Stimulated activated CD8-positive, alpha-beta memory T cell treated with anti-CD3 and anti-CD28 coated beads, Interleukin-2, amount 100 ng/mL, for 1 hour (primary cell): ENCODE results near the gene NUP214.
"Not testable (repeated sequence)": the region's sequence is repeated elsewhere in the genome, so short reads cannot be mapped to it uniquely, and the experiment has no call there.

Experiments used
- DNase-seq, 2 donors: peaks; one replicate each; pipeline ENCODE4 v3.0.0-alpha.2; 2020; ENCODE audit warnings: low read depth in 2 of 2

Gene NUP214

DNA sequence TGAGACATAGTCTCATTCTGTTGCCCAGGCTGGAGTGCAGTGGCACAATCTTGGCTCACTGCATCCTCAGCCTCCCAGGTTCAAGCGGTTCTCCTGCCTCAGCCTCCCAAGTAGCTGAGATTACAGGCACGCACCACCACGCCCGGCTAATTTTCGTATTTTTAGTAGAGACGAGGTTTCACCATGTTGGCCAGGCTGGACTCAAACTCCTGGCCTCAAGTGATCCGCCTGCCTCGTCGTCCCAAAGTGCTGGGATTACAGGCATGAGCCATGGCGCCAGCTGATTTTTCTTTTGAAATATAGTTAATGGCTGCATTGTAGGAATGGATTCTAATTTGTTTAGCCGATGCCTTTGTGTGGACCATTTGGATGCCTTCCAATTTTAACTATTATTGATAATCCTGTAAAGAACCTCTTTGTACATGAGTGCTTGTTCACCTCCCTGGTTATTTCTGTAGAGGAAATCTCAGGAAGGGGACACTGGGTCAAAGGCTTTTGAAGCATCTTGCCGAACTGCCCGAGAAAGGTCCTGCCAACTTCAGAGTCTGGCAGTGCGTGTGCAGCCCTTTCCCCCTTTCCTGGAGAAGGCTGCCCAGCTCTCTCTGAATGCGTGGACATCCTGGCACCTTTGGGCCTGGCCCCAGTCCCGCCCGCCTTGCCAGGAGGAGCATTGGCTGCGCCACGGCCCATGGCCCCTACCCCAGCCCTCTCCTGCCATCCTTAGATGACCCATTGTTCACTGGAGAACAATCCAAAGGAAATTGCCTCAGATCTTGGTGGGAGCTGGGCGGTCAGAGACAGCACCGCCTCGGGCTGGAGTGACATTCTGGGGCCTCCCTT, 8.9 kb upstream of the NUP214 start:
- no peak for DNase-seq

DNA sequence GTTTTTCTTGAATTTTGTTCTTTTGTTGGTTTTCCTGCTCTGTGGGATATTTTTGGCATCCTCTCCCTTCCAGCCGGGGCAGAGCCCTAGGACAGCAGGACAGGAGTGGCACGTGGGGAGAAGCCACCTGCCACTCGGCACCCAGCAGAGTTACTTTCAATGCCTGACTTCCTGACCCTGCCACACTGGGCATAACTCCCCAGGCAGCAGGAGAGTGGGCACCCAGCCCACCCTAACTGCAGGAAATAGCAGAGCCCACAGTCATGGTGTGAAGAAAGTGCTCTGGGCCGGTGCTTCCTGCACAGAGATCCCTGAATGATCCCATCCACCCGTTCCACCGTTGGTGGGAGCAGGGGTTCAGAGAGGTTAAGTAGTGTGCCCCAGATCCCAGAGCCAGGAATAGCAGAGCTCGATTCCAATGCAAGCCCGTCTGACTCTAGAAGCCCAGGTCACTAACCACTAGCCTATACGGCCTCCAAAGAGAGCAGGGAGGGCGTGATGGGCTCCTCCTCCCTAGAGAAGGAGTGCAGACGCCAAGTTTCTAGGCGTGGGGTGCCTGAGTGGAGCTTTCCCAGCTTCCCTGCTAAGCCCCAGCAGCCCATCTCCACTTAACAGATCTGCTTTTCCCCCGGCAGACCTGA, 8.1 kb upstream of the NUP214 start:
- no peak for DNase-seq

DNA sequence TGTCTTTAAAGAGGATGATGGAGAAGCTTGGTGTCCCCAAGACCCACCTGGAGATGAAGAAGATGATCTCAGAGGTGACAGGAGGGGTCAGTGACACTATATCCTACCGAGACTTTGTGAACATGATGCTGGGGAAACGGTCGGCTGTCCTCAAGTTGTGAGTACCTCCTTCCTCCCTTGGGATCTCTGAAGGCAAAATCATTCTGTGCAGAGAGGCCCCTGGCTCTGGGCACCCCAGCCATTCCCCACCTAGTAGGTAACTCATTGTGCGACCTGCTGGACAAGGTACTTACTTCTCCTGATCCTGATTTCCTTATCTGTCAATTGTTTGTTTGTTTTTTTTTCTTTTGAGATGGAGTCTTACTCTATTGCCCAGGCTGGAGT, 7.6 kb upstream of the NUP214 start:
- no peak for DNase-seq

DNA sequence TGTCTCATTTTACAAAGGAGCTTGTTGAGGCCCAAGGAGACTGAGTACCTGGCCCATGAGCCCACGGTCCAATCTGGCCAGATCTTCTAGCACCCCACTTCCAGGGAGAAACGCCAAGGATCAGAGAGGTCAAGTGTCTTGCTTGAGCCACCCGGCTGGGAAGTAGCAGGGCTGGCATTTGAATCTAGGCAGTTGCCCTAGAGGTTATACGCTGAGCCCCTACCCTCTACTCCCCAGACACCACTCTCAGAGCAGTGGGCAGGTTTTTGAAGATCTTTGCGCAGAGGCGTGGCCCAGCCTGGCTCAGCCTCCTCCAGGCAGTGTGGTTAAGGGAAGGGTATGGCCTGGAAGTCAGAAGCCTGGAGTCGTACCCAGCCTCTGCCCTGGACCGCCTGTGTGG, 5.8 kb upstream of the NUP214 start:
- DNase-seq: no peak

DNA sequence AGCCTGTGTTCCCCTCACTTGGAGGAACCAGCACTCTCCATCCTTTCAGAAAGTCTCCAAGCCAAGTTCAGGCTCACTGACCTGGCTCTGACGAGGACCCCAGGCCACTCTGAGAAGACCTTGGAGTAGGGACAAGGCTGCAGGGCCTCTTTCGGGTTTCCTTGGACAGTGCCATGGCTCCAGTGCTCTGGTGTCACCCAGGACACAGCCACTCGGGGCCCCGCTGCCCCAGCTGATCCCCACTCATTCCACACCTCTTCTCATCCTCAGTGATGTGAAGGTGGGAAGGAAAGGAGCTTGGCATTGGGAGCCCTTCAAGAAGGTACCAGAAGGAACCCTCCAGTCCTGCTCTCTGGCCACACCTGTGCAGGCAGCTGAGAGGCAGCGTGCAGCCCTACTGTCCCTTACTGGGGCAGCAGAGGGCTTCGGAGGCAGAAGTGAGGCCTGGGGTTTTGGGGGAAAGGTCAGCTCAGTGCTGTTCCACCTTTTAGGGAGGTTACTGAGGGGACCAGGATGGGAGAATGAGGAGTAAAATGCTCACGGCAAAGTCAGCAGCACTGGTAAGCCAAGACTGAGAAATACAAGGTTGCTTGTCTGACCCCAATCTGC, 4.7 kb upstream of the NUP214 start:
- DNase-seq: no peak

DNA sequence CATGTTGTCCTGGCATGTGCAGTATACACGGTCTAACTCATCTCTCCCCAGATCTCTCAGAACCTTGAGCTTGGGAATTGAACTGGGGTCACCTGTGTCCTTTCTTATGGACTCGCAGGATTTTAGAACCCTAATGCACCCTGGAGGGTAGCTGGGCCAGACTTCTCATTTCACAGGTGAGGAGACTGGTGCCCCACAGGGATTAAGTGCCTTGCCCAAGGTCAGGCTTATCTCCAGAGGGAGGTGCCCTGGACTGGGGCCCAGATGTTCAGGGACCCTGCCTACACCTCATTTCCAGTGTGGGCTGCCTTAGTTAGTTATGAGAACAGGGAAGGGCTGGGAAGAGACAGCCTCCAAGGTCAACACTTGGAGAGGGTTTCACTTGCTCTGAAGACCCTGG, 4.0 kb upstream of the NUP214 start:
- no peak for DNase-seq

DNA sequence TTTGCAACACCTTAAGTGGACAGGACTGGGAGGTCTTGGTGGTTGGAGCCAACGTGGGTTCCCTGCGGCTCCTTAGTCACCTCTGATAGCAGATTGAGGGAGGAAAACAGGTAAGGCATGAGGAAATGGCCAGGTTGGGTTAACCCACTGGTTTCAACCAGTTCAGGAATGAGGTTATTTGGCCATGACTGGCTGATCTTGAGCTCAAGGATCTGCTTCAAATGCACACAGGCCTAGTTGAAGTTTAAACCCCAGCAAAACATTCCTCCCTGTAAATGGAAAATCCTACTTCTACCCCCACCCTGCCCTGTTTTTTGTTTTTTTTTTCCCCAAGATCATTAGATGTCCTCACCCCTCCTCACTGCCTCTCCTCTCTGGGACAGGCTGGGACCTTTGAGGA, 3.2 kb upstream of the NUP214 start:
- no peak for DNase-seq

DNA sequence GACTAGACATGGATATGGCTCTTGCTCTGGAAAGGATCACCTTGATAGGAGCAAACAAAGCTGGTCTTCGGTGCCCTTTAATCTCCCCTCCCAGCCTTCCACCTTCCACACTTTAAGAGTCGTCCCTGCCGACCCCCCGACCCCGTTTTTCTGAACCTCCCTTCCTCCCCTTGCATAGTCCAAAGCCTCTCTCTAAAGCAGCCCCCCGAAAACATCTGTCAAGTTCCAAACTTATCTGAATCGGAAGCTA, 423 bp upstream of the NUP214 start:
- no peak for DNase-seq

DNA sequence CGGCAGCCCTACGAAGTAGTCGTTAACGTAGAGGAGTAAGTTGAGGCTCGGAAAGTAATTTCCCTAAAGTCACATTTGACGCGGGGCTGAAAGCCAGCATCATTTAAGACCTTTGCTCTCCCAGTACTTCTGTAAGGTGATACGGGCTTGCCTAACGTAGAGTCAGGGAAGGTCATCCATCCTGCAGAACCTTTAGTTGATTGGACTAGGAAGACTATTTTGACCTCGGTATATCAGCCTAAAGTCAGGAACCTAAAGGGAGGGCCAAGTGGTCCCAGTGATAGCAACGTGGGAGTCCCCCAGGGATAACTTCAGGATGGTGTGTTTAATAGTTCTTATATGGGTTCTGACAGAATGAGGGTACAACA, 657 bp downstream of the NUP214 start:
- DNase-seq: no peak

DNA sequence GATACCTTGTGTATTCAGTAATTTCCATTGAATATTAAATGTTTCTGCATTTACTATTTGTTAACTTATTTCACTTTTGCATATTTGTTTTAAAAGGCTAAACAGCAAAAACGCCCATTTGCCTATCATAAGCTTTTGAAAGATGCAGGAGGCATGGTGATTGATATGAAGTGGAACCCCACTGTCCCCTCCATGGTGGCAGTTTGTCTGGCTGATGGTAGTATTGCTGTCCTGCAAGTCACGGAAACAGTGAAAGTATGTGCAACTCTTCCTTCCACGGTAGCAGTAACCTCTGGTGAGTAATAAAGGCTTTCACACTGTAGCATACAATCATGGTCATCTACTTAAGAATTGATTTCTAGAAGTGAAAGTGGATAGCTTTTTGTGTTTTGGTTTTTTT, 3.8 kb downstream of the NUP214 start:
- no peak for DNase-seq

DNA sequence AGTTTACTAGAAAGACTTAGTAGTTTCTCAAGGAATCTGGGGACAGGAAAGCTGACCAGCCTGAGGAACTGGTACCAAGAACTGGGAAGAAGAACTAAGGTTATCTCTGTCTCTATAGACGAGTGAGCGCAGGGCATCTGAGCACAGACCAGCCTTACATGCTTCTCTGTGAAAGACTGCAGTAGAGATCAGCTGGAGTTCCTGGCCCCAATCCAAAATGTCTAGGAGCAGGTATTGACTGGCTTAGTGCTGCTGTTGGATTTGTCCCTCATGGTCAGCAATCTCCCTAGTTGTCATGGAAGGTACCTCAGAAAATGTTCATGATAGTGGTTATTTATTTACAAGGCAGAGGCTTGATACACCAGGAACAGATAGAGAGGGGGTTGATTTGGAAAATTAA, 13.3 kb downstream of the NUP214 start:
- no peak for DNase-seq

DNA sequence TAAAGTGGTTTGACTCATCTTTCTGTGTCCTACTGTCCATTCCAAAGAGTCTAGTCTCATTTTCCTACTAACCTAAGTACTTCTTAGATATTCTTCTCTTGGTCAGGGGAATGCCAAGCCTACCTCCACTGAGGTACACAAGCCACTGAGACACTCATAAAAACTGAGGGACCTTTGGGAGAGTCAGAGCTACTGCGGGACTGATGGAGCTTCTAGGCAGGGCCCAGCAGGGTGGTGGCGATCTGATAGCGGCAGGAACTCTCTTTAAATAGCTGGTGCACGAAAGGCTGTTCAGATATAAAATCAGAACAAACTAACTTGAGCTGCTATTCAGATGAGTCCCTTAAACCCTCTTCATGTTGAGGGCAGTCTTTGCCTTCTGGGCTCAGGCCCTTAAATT, 14.7 kb downstream of the NUP214 start:
- DNase-seq: no peak

DNA sequence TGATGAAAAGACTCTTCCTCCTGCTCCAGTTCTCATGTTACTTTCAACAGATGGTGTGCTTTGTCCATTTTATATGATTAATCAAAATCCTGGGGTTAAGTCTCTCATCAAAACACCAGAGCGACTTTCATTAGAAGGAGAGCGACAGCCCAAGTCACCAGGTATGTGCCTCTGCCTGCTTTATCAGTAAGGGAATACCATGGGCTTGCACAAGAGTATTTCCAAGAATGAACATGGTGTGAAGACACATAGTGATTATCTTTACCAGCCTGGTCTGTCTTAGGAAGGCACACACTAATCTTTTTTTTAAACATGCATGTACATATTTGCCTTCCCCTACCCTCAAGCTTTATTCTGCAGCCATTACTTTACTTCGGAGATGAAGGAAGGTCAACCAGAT, 15.2 kb downstream of the NUP214 start:
- no peak for DNase-seq

DNA sequence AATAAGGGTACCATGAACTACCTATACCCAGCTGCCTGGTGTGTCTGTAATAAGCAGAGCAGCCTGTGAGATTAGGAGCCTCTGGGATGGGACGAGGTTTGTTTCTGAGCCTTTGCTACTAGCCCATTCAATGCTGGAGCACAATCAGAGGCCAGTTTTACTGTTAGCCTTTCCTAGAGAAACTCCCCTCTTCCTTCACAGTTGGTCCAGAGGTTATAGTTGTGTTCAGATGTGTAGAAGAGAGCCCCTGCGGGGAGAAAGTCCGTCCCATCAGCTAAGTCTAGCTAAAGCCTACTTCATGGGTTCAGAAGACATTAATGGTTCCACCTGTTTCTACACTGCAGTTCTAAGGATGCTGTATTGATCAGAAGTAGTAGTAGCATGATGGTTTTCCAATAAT, 16.8 kb downstream of the NUP214 start:
- DNase-seq: no peak

DNA sequence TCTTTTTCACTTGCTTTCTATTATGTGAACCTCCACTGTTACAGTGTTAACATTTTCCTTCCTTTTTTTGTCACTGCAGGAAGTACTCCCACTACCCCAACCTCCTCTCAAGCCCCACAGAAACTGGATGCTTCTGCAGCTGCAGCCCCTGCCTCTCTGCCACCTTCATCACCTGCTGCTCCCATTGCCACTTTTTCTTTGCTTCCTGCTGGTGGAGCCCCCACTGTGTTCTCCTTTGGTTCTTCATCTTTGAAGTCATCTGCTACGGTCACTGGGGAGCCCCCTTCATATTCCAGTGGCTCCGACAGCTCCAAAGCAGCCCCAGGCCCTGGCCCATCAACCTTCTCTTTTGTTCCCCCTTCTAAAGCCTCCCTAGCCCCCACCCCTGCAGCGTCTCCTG, 18.8 kb downstream of the NUP214 start:
- DNase-seq: no peak

DNA sequence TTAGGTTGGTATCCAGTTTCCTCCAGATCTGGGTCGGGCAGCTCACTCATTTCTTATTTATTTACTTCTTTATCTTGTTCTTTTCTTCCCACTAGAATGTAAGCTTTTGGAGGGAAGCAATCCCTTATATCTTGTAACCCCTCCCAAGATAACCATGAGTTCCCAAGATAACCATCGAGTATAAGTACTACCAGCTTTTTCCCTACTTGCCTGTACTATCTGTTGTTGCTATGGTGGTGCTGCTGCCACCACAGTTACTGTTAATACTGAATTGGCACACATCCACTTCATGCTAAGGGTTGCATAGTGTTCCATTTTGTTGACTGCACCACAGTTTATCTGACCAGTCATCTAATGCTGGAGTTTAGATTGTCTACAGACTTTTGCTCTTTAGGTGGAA, 19.9 kb downstream of the NUP214 start:
- no peak for DNase-seq

DNA sequence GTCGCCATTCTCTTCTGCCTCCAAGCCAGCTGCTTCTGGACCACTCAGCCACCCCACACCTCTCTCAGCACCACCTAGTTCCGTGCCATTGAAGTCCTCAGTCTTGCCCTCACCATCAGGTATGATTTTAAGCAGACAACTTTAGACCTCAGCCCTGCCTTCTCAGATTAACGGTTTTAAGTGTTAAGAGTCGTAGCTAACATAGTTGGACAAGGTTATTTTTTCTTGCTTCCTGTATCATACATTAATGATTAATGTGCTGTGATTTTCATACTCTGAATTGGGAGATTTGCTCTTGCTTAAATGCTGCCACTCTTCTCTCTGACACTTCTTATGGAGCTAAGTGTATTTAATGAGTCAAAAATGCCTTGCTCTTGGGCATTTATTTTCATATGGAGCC, 20.8 kb downstream of the NUP214 start:
- DNase-seq: no peak

DNA sequence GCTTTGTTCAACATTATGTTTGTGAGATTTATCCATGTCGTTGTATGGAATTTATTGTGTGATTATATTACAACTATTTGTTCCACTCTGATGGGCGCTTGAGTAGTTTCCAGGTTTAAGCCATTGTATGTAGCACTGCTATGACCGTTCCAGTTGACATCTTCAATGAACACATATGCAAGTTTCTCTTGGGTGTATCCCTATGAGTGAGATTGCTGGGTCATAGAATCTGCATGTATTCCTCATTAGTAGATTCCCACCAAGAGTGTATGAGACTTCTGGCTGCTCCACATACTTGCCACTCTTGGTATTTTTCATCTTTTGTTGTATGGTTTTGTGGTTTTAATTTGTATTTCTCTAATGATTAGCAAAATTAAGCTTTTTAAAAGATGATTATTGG, 22.9 kb downstream of the NUP214 start:
- DNase-seq: no peak

DNA sequence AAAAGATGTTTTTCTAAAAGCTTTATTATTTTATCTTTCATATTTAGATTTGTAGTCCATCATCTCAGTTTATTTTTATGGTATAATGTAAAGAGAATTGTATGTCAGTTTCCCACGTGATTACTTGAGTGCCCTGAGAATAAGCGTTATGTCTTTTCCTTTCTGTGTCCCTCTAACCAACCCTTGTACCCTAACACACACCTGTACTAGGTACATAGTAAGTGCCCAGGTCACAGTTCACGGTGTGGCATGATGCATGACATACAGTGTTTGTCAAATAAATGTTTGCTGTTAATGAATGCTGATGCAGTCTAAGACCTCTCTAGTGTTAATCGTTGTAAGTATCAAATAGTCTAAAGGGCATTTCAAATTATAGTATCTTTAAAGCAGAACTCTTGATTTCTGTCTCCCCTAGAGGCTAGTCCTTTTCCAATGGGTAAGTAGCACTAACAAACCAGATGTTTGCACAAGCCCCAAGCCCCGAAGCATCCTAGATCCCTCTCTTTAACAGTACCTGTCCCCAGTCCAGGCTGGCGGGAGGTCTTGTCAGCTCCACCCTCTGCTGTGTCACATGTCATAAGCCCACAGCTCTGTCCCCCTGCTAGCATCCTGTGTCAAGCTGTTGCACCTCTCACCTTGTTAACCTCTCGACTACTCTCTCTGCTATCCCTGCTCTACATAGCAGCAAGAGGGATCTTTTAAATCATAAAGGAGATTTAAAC, 23.7 kb downstream of the NUP214 start:
- no peak for DNase-seq

DNA sequence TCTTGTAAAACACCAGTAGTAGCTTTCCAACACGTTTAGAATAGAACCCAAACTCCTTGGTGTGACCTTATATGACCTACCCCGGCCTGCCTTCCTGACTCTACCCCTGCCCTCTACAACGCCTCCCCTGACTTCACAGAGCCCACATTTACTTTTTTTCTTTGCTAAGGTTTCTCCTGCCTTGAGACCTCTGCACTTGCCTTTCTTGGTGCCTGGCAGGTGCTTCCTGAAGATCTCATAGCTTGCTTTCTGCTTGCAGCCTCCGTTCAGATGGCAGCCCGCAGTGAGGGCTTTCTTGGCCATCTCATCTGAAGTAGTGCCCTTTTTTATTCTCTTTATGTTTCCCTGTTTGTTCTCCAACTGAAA, 24.3 kb downstream of the NUP214 start:
- DNase-seq: no peak

DNA sequence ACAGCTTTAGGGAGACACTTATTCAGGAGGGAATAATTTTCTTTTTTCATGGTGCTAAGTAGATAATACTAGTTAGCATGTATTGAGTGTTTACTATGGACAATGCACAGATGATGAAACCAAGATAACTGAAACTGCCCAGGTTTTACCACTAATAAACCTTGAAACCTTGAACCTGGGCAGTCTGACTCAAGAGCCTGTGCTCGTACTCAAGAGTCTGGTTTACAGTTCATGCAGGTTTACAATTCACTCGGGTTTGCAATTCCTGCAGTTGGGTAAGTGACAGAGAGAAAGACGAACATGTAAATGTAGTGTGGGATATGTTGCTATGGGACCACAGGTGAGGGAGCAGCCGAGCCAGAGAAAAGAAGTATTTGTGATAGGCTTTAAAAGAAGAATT, 28.2 kb downstream of the NUP214 start:
- no peak for DNase-seq

DNA sequence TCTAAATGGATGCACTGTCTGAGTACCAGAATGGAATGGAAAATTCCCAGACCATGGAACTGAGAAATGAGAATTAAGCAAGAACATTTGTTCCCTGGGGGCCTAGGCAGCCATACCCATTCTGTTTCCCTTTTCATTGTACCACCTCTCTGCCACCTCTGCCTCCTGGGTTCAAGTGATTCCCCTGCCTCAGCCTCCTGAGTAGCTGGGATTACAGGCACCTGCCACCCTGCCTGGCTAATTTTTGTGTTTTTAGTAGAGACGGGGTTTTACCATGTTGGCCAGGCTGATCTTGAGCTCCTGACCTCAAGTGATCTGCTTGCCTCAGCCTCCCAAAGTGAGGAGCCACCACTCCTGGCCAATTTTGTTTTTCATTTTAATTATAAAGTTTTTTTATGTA, 33.3 kb downstream of the NUP214 start:
- not testable (repeated sequence) for DNase-seq
